ENCODE results near the gene RUVBL1. TPM values are rescaled to one million over a fixed set of nuclear protein-coding genes. Genes with fewer than 3 reads are reported as not detected.

The RUVBL1 gene
- total RNA-seq, 4 donors from 2014 or later, result 19.4 to 27.8 (median 26.7) TPM

- H3K4me3 ChIP-seq, result no peak overlapping the region
- no peaks in the 10 kb centered on the region for H3K9me3 ChIP-seq
- H3K36me3 ChIP-seq, result peaks cover 0 to 91% of the 10 kb centered on the region in 2 donors
- TF ChIP-seq EP300 (IDR thresholded peaks at IDR 0.05), result no peak
- TF ChIP-seq POLR2AphosphoS5 (IDR thresholded peaks at IDR 0.05), result no peak
- TF ChIP-seq, protein P1, sequence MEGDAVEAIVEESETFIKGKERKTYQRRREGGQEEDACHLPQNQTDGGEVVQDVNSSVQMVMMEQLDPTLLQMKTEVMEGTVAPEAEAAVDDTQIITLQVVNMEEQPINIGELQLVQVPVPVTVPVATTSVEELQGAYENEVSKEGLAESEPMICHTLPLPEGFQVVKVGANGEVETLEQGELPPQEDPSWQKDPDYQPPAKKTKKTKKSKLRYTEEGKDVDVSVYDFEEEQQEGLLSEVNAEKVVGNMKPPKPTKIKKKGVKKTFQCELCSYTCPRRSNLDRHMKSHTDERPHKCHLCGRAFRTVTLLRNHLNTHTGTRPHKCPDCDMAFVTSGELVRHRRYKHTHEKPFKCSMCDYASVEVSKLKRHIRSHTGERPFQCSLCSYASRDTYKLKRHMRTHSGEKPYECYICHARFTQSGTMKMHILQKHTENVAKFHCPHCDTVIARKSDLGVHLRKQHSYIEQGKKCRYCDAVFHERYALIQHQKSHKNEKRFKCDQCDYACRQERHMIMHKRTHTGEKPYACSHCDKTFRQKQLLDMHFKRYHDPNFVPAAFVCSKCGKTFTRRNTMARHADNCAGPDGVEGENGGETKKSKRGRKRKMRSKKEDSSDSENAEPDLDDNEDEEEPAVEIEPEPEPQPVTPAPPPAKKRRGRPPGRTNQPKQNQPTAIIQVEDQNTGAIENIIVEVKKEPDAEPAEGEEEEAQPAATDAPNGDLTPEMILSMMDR (IDR thresholded peaks at IDR 0.05), result no peak
- no peak for TF ChIP-seq POLR2A (IDR thresholded peaks at IDR 0.05)
- WGBS, 2 donors (ENCODE audit: low coverage in 1 of 2), result 96 to 100% methylated on average over 1 to 5 of the region's 6 CpGs
- H3K4me1 ChIP-seq, result peaks cover 0 to 4% (median 0%) of the 10 kb centered on the region in 3 donors
- ATAC-seq, result no peak
- no peaks in the 10 kb centered on the region for H3K27me3 ChIP-seq
- H3K27ac ChIP-seq, result no peak overlapping the region
Observed at GRCh38 chr3:128098234-128098633, 25.4 kb downstream of the RUVBL1 start.

GRCh38 chr3:128095222-128095703, 28.3 kb downstream of the RUVBL1 start:
- Histone ChIP-seq H3K27me3 (no peaks in the 10 kb centered on the region), H3K4me1 (peaks cover 0 to 4% (median 0%) of the 10 kb centered on the region in 3 donors), H3K9me3 (no peaks in the 10 kb centered on the region), H3K36me3 (peaks cover 0 to 71% of the 10 kb centered on the region in 2 donors), H3K27ac (peak overlapping the region in 1 of 4 donors; percentile 30), H3K4me3 (no peak overlapping the region)
- TF ChIP-seq POLR2AphosphoS5 (IDR thresholded peaks at IDR 0.05), result no peak
- TF ChIP-seq EP300 (IDR thresholded peaks at IDR 0.05), result no peak
- TF ChIP-seq POLR2A (IDR thresholded peaks at IDR 0.05), result no peak
- TF ChIP-seq, protein P1 (IDR thresholded peaks at IDR 0.05), result peak; percentile 33 to 82 (median 74)
- peak; percentile 87 for ATAC-seq
- 79 to 83% methylated on average over 3 to 5 of the region's 6 CpGs for WGBS, 2 donors (ENCODE audit: low coverage in 1 of 2)

DNA sequence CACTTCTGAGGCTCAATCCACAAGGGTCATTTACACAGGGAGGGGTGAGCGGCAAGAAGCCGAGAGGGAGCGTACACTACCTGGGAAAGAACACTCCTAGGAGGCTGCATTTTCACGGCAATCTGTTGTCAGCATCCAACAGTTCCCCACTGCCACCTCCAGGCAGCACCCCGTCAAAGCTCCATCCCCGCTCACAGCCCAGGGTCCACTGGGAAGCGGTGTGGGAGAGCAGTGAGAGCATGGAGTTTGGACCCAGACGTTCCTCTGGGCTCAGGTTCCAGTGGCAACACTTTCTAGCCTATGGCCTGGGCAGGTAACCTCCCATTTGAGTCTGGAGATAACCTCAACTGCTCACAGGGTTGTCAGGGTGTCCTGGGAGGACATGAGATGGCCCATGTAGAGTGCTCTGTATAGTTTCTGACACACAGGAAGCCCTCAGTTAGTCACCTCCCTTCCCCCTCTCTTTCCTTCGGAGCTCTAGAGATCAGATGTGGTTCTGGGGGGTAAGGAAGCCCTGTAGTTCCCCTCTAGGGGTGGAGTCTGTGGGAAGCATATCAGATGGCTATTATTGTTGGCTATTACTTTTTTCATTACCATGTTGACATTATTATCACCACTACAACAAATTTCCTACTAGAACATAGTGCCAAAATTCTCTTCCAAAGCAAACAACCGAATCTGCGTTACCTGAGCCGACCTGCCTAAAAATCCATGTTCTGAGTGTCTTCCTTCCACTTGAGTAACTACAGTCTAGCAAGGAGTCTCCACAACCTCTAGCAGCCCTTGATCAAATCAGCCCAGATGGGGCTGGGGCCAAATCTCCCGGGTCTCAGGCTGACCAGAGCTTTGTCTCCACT, 29.1 kb downstream of the RUVBL1 start:
- TF ChIP-seq, protein P1 (IDR thresholded peaks at IDR 0.05), result no peak
- TF ChIP-seq EP300 (IDR thresholded peaks at IDR 0.05) (no peak), POLR2A (IDR thresholded peaks at IDR 0.05) (no peak), POLR2AphosphoS5 (IDR thresholded peaks at IDR 0.05) (no peak)
- no peaks in the 10 kb centered on the region for H3K9me3 ChIP-seq
- 72 to 100% methylated on average over 1 to 9 of the region's 13 CpGs for WGBS, 2 donors (ENCODE audit: low coverage in 1 of 2)
- ATAC-seq, result peak; percentile 16
- no peaks in the 10 kb centered on the region for H3K27me3 ChIP-seq
- H3K4me1 ChIP-seq, result peaks cover 0 to 4% (median 0%) of the 10 kb centered on the region in 3 donors
- H3K4me3 ChIP-seq, result no peak overlapping the region
- peaks cover 0 to 64% of the 10 kb centered on the region in 2 donors for H3K36me3 ChIP-seq
- peak overlapping the region in 1 of 4 donors; percentile 30 for H3K27ac ChIP-seq

DNA sequence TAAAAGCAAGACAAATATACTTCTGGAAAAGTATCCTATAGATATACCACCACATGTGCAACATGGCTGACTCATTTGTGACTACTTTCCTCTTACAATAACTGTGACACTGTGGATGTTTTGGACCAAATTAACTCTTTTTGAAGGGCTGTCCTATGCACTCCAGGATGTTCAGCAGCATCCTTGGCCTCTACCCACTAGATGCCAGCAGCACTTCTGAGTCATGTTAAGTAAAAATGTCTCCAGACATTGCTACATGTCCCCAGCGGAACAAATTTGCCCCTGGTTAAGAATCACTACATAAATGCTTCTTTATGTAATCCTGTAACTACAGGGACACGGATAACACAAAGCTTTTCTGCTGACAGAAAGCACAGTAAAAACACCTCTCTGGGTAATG, 32.0 kb downstream of the RUVBL1 start:
- Histone ChIP-seq H3K36me3 (peaks cover 0 to 48% of the 10 kb centered on the region in 2 donors), H3K4me1 (peaks cover 0 to 6% (median 0%) of the 10 kb centered on the region in 3 donors), H3K27me3 (no peaks in the 10 kb centered on the region), H3K9me3 (no peaks in the 10 kb centered on the region), H3K4me3 (no peak overlapping the region), H3K27ac (no peak overlapping the region)
- WGBS, 2 donors (ENCODE audit: low coverage in 1 of 2), result 40 to 85% methylated on average over 1 to 2 of the region's 2 CpGs
- TF ChIP-seq, protein P1 (IDR thresholded peaks at IDR 0.05), result no peak
- no peak for TF ChIP-seq EP300 (IDR thresholded peaks at IDR 0.05)
- TF ChIP-seq POLR2AphosphoS5 (IDR thresholded peaks at IDR 0.05), result no peak
- TF ChIP-seq POLR2A (IDR thresholded peaks at IDR 0.05), result no peak
- no peak for ATAC-seq
